SIG-M5 treated with dmso at 0.1 percent for 504 hours (cell line): ENCODE measurements around the gene RABGGTA.
A peak's percentile ranks its signal among the peaks of the same experiment; 100 is the strongest.
"Not testable (repeated sequence)": the region's sequence is repeated elsewhere in the genome, so short reads cannot be mapped to it uniquely, and the experiment has no call there.

ENCODE experiments used
- DNase-seq: peaks from one replicate; lab custom pipeline; 2025; ENCODE audit not compliant: unreplicated experiment; lab: John Stamatoyannopoulos, UW

RABGGTA gene

DNA sequence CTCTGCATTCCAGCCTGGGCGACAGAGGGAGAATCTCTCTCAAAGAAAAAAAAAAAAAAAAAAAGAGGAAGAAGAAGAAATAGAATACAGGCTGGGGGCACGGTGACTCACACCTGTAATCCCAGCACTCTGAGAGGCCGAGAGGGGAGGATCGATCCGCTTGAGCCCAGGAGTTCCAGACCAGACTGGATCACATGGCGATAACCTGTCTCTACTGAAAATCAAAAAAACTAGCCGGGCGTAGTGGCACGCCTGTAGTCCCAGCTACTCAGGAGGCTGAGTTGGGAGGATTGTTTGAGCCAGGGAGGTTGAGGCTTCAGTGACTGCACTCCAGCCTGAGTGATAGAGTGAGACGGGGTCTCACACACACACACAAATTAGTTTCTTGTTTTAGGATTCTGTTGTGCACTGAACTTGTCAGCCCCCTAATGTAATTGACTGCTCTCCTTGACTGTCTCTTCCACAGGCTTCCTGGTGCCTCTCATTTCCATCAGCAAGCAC is 28.0 kb downstream of the RABGGTA start:
- peak; percentile 53 for DNase-seq

GRCh38 chr14:24241829-24242443 is 29.5 kb downstream of the RABGGTA start:
- DNase-seq, result peak; percentile 96

DNA sequence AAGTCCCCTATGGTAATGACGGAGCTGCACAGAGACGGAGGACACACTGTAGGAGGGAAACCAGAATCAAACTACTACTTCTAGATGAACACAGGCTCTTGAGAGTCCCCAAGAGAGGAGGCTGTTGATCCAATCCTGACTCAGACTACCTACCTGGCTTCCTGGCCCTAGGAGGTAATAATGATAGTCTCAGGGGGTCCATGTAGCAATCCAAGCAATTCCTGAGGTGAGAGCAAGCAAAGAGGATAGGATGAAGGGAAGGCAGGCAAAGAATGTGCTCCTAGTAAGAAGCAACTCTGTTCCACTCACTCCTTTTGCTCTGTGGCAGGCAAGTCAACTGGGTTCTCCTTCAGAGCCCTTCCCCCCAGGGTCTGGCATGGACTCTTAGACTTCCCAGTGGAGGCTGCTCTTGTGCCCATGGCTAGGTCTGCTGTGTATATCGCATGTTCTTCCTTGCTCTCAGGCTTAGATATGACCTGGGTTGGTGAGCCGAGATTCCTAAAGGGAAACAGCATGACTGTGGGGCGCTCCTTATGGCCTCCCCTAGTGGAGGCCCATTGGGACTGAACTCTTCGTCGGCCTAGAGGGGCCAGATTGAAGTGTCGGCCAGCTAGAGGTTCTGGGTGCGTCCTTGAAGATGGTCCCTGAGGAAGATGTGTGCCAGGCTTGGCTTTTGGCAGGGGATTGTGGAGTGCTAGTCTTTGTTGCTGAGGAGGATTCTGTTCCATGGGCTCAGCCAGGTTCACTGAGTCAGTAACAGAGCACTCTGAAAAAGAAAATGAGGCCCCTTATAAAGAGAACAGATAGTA is 31.1 kb downstream of the RABGGTA start:
- DNase-seq, result no peak

- no peak for DNase-seq
Observed at GRCh38 chr14:24238527-24239037, 32.8 kb downstream of the RABGGTA start.

GRCh38 chr14:24238123-24238522 is 33.3 kb downstream of the RABGGTA start:
- no peak for DNase-seq

DNA sequence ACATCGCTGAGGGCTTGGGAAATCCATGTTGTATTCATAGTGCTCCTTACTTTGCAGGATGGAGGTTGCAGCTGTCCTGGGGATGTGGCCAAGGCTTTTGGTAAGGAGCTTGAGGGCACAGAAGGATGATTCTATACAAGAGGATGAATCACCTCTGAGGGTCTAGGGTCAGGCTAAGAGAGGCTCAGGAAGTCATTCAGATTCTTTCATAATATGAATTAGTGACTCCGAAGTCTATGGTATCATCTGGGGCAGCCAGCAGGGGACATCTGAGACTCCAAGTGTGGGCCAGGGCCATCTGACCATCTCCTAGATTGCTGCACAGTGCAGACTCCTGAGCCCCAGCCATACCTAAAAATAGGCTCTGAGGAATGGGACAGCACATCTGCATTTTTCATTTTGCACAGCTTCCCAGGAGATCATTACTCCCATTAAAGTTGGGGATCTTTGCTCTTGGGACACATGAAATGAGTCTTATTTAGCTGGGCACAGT is 33.9 kb downstream of the RABGGTA start:
- no peak for DNase-seq

DNA sequence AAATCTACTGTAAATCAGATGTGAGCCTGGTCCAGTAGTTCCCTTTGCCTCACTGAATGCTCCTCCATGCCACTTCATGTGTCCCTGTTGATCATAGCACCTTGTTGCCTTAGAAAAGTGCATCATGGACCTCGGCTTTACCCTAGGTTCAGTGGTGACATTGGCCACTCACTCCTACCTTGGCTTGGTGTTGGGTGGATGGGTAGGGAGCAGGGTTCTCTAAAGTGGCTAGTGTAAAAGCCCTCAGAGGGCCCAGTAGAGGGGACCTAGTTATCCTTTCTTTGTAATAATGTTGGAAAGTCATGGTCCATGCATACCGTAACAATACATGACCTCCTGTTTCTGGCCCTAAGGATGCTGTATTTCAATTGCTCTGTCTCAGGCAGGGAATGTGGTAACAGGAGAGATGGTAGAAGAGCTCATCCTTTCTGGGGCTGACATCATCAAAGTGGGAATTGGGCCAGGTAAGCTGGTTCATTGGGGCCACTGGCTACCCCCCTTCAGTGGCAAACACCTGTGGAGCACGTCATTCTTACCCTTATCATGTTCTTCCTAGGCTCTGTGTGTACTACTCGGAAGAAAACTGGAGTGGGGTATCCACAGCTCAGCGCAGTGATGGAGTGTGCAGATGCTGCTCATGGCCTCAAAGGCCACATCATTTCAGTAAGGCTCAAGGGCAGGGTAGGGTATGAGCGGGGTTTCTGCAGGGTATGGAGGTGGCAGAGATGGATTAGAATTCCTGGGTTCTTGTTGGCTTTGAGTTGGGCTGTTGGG is 34.5 kb downstream of the RABGGTA start:
- no peak for DNase-seq

- DNase-seq, result no peak
Observed at GRCh38 chr14:24235804-24236688, 35.4 kb downstream of the RABGGTA start.

GRCh38 chr14:24234095-24235005 is 37.0 kb downstream of the RABGGTA start:
- no peak for DNase-seq

GRCh38 chr14:24233538-24233866 is 37.9 kb downstream of the RABGGTA start:
- no peak for DNase-seq

- DNase-seq, result peak; percentile 90
Observed at GRCh38 chr14:24232645-24233537, 38.5 kb downstream of the RABGGTA start, which contains the start of gene GMPR2. Gene GMPR2 (plus strand): TSS chr14:24232929. CDS start chr14:24233254, 325 bp downstream.

DNA sequence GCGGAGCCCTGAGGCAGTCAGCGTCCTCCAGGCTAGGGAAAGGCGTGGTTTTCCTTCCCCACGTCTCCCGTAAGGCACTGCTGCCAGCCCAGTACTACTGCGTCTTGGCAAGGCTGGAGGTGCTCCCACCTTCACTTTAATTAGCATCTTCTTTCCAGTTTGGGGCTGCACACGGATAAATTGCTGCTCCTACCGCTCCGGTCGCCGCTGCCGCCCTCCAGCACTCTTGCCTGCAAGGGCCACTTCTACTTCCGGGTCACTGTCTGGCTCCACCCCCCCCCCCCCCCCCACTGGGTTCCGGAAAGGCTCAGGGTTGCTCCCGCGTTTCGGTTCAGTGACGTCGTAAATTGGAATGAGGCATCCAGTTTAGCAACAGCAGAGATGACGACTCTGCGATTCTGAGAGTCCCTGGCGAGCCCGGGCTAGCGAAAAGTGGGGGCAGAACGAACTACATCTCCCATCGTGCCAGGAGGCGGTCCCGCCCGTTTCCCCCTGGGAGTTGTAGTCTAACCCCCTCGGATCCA is 39.2 kb downstream of the RABGGTA start, which contains the start of gene NEDD8:
Gene NEDD8, minus strand, starts transcription at position 247 of the 524 bp plus-strand sequence. Its CDS starts 100 bp downstream, at position 147.
- peak; percentile 94 for DNase-seq

DNA sequence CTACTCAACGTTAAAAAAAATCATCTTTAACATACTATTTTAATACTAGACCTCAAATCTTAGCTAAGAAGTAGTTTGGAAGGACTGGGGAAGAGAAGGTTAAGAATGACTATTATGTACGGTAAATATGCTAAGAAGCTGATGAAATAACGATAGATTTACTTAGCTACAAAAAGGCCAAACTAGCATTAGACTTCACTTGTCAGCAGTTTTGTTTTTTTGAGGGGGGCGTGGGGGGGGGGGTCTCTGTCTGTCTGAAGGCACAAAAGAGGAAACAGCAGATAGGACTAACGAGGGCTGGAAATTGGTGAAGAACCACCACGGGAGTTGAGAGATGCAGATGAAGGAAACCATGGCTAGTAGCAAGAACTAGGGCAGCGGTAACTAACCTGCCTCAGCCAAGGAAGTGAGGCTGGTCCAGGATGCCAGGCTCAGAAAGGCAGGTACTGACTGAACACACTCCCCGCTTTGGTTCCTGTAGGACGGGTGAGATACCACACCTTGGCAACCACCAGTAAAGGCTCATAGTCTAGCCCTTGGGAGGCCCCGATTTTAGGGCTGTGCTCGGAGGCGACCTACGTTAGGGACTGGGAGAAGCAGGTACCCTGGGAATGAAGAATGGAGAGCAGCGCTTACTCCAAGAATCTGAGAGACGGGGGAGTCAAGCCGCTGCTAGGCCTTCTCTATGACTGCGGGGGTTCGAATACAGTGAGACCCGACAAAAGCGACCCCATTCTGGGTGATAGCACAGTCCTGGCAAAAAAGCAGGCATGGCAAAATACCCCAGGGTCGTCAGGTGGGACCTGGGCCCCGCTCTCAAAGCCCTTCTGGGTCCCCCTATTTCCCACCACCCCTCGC is 39.9 kb downstream of the RABGGTA start:
- peak; percentile 20 for DNase-seq

DNA sequence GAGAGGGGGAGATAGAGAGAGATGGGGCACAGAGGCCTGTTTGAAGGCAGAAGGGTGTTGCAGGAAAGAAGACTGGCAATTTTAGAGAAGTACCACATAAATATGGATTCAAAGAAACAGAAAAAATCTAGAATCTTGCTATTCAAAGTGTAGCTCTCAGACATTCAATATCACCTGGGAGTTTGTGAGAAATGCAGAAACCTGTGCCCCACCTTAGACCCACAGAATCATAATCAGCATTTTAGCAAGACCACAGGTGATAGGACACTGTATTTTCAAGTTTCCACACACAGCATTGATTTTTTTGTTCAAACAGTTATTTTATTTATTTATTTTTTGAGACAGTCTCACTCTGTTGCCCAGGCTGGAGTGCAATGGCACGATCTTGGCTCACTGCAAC is 42.5 kb downstream of the RABGGTA start:
- no peak for DNase-seq

- DNase-seq, result no peak
Observed at GRCh38 chr14:24226473-24226872, 44.9 kb downstream of the RABGGTA start.

DNA sequence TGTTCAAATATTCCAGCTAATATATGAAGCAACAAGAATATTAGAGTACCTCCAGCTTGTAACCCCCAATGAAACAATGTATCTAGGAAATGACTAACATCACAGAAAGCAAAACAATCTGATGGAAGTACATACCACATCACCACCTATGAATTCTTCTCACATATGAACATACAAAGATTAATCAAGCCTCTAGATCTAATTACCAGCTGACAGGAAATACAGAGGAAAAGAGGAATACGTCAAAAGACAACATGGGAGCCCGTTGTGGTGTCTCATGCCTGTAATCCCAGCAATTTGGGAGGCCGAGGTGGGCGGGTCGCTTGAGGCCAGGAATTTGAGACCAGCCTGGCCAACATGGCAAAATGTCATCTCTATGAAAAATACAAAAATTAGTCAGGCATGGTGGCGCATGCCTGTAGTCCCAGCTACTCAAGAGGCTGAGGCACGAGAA is 46.8 kb downstream of the RABGGTA start:
- DNase-seq, result no peak

DNA sequence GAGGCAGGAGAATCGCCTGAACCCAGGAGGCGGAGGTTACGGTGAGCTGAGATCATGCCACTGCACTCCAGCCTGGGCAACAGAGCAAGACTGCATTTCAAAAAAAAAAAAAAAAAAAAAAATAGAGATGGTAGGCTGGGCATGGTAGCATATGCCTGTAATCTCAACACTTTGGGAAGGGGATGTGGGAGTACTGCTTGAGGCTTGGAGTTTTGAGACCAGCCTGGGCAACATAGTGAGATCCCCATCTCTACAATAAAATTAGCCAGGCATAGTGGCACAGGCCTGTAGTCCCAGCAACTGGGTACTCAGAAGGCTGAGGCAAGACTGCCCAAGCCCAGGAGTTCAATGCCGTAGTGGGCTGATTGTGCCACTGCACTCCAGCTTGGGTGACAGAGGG is 48.4 kb downstream of the RABGGTA start:
- DNase-seq, result not testable (repeated sequence)
